Keratinocyte (primary cell): ENCODE measurements around the gene HARBI1. TPM values are rescaled to one million over a fixed set of nuclear protein-coding genes. Genes with fewer than 3 reads are reported as not detected.
A peak's percentile ranks its signal among the peaks of the same experiment; 100 is the strongest.

Experiments
- DNase-seq: peaks from one replicate; pipeline ENCODE4 v3.0.0-alpha.2; 2011; ENCODE audit warnings: low read depth, missing footprints, low spot score
- FAIRE-seq: peaks from 2 replicates; lab custom pipeline; 2011; peaks lifted over from hg19 to GRCh38; lab: Jason Lieb, UNC
- H2AFZ ChIP-seq: 2 replicates; pipeline ENCODE4 v1.6.0; 2012; ENCODE audit warnings: low read length, control low read depth, inconsistent platforms; ENCODE audit not compliant: control insufficient read depth
- H3K27ac ChIP-seq: 2 replicates; pipeline ENCODE4 v1.5.1; 2011; ENCODE audit warnings: low read length; ENCODE audit not compliant: control insufficient read depth, insufficient read depth
- H3K27me3 ChIP-seq: 3 replicates; pipeline ENCODE4 v1.6.0; 2011; ENCODE audit warnings: low read length; ENCODE audit not compliant: control insufficient read depth, insufficient read depth; ENCODE audit errors: extremely low read depth
- H3K36me3 ChIP-seq, 2 experiments: 2 replicates in 1 of 2; 3 replicates in 1 of 2; pipeline ENCODE4 v1.5.1; 2011; ENCODE audit warnings: low read length in 2 of 2, mild to moderate bottlenecking in 1 of 2; ENCODE audit not compliant: control insufficient read depth in 2 of 2, insufficient read depth in 2 of 2; ENCODE audit errors: extremely low read depth in 1 of 2
- H3K4me1 ChIP-seq: 3 replicates; pipeline ENCODE4 v1.5.1; 2011; ENCODE audit warnings: low read length; ENCODE audit not compliant: control insufficient read depth, insufficient read depth; ENCODE audit errors: extremely low read depth
- H3K4me2 ChIP-seq: 3 replicates; pipeline ENCODE4 v1.6.0; 2011; ENCODE audit warnings: low read depth, low read length; ENCODE audit not compliant: control insufficient read depth, insufficient read depth; ENCODE audit errors: extremely low read depth
- H3K4me3 ChIP-seq, 3 experiments: fragments of 200-600 bp in 1 of 3; sonication (generic) in 1 of 3; 2 replicates in 2 of 3; 3 replicates in 1 of 3; pipeline ENCODE4 v1.5.1; 2011 to 2016; ENCODE audit warnings: low read length in 3 of 3, mild to moderate bottlenecking in 3 of 3, control low read depth in 2 of 3, inconsistent platforms in 1 of 3, low read depth in 1 of 3, mixed read lengths in 1 of 3, mixed run types in 1 of 3, moderate library complexity in 1 of 3; ENCODE audit not compliant: control insufficient read depth in 2 of 3, insufficient read depth in 2 of 3; ENCODE audit errors: extremely low read depth in 1 of 3
- H3K79me2 ChIP-seq: 2 replicates; pipeline ENCODE4 v1.6.0; 2012; ENCODE audit warnings: low read length; ENCODE audit not compliant: control insufficient read depth, insufficient read depth
- H3K9ac ChIP-seq: 3 replicates; pipeline ENCODE4 v1.6.0; 2011; ENCODE audit warnings: low read length; ENCODE audit not compliant: control insufficient read depth, insufficient read depth; ENCODE audit errors: extremely low read depth
- H3K9me1 ChIP-seq: 3 replicates; pipeline ENCODE4 v1.6.0; 2011; ENCODE audit warnings: low read length; ENCODE audit not compliant: control insufficient read depth, insufficient read depth; ENCODE audit errors: extremely low read depth
- H3K9me3 ChIP-seq: 2 replicates; pipeline ENCODE4 v1.5.1; 2012; ENCODE audit warnings: low read depth, low read length; ENCODE audit not compliant: control insufficient read depth
- H4K20me1 ChIP-seq: 3 replicates; pipeline ENCODE4 v1.6.0; 2011; ENCODE audit warnings: low read length; ENCODE audit not compliant: control insufficient read depth, insufficient read depth; ENCODE audit errors: extremely low read depth
- CTCF ChIP-seq, 3 experiments: IDR thresholded peaks in 1 of 3; conservative IDR thresholded peaks in 1 of 3; optimal IDR thresholded peaks in 1 of 3; 2 replicates in 2 of 3; 3 replicates in 1 of 3; pipeline versions ENCODE3 to v1.5.1; 2011; ENCODE audit warnings: low read length in 3 of 3, mild to moderate bottlenecking in 3 of 3, moderate library complexity in 2 of 3, control low read depth in 1 of 3, inconsistent platforms in 1 of 3; ENCODE audit not compliant: insufficient read depth in 2 of 3; ENCODE audit errors: extremely low read depth in 1 of 3
- EZH2 ChIP-seq: IDR thresholded peaks from one replicate; pipeline ENCODE4 v1.6.1; 2012; ENCODE audit warnings: inconsistent platforms, mild to moderate bottlenecking, low read length, moderate library complexity
- dilution Hi-C: fragments of 300-500 bp; cut with MboI; formaldehyde crosslinking; loops from one replicate; pipeline ENCODE4 v1.7.0; 2020; ENCODE audit warnings: low sequenced_read_pairs; ENCODE audit not compliant: extremely low pct_ligation_motif_present
- polyA plus RNA-seq, 5 experiments: library from polyadenylated mRNA; depleted of rRNA in 3 of 5; stranded (reverse) in 3 of 5; stranded (forward) in 1 of 5; unstranded in 1 of 5; fragments of >200 nt; gene quantifications; 1 replicate in 1 of 5; 2 replicates in 3 of 5; 3 replicates in 1 of 5; pipeline versions ENCODE4 v1.2.1 to v1.2.3, GENCODE V29; 2011 to 2012; ENCODE audit warnings: missing spikeins in 2 of 5, low read depth in 1 of 5, low replicate concordance in 1 of 5

The HARBI1 gene
- polyA plus RNA-seq, 1 donor (not counting 4 experiments of a cell fraction or from before 2014, with no cell fraction given), result 5.5 TPM

- no peaks in the 10 kb centered on the region for H3K9me3 ChIP-seq
- dilution Hi-C loops, result no loop called here
- H3K4me2 ChIP-seq, result peak overlapping the region; percentile 90
- H3K36me3 ChIP-seq, result no peaks in the 10 kb centered on the region
- H3K79me2 ChIP-seq, result peaks cover 45% of the 10 kb centered on the region
- peak overlapping the region; percentile 74 to 96 (median 94) for H3K4me3 ChIP-seq
- H4K20me1 ChIP-seq, result no peaks in the 10 kb centered on the region
- peaks cover 12% of the 10 kb centered on the region for H3K4me1 ChIP-seq
- H3K9ac ChIP-seq, result peak overlapping the region; percentile 90
- H3K9me1 ChIP-seq, result no peaks in the 10 kb centered on the region
- H3K27me3 ChIP-seq, result no peaks in the 10 kb centered on the region
- FAIRE-seq (no peak), DNase-seq (no peak)
- peak overlapping the region; percentile 78 for H2AFZ ChIP-seq
- no peak for TF ChIP-seq CTCF (optimal IDR thresholded peaks at IDR 0.05 in 1 of 3, IDR thresholded peaks at IDR 0.05 in 1 of 3, conservative IDR thresholded peaks at IDR 0.05 in 1 of 3; ENCODE audit: extremely low read depth in 1 of 3, insufficient read depth in 2 of 3, low read length in 3 of 3)
- no peak for TF ChIP-seq EZH2
- H3K27ac ChIP-seq, result peak overlapping the region; percentile 76
These were observed 22.7 kb downstream of the HARBI1 start for GRCh38 chr11:46594374-46594700.

- Histone ChIP-seq H2AFZ (peak within 1 kb of the TSS; percentile 78), H3K36me3 (no peaks in the 10 kb centered on the region), H3K27me3 (no peaks in the 10 kb centered on the region), H3K9ac (peak within 1 kb of the TSS; percentile 90), H3K4me2 (peak within 1 kb of the TSS; percentile 90), H4K20me1 (no peaks in the 10 kb centered on the region), H3K9me3 (no peaks in the 10 kb centered on the region), H3K79me2 (peaks cover 51% of the 10 kb centered on the region), H3K4me3 (peak within 1 kb of the TSS; percentile 74 to 96 (median 94)), H3K27ac (peak within 1 kb of the TSS; percentile 76), H3K4me1 (peaks cover 12% of the 10 kb centered on the region), H3K9me1 (no peaks in the 10 kb centered on the region)
- dilution Hi-C loops, result no loop called here
- TF ChIP-seq EZH2, result no peak
- no peak for TF ChIP-seq CTCF (optimal IDR thresholded peaks at IDR 0.05 in 1 of 3, IDR thresholded peaks at IDR 0.05 in 1 of 3, conservative IDR thresholded peaks at IDR 0.05 in 1 of 3; ENCODE audit: extremely low read depth in 1 of 3, insufficient read depth in 2 of 3, low read length in 3 of 3)
- FAIRE-seq (no peak), DNase-seq (peak; percentile 55)
These were observed 23.3 kb downstream of the HARBI1 start, which contains the start of gene AMBRA1 for GRCh38 chr11:46593550-46594373. Gene AMBRA1, minus strand, starts transcription at chr11:46594023. Its CDS starts 45,643 bp downstream, at chr11:46548380.
